K562 (cell line): ENCODE results near the gene DEDD2. TPM values are rescaled to one million over a fixed set of nuclear protein-coding genes. Genes with fewer than 3 reads are reported as not detected.

ENCODE experiments used
- ASH1L ChIP-seq: fragments of 450-650 bp; IDR thresholded peaks from 2 replicates; pipeline ENCODE4 v1.6.1; 2018; ENCODE audit warnings: borderline replicate concordance, mild to moderate bottlenecking, low read depth; ENCODE audit not compliant: partially characterized antibody
- BHLHE40 ChIP-seq: IDR thresholded peaks from 2 replicates; pipeline ENCODE4 v1.6.1; 2011; ENCODE audit warnings: low read length, improper control_type of control experiment
- CCNT2 ChIP-seq: IDR thresholded peaks from 2 replicates; pipeline ENCODE4 v1.6.1; 2011; ENCODE audit warnings: borderline replicate concordance, low read depth, mild to moderate bottlenecking, moderate library complexity, mixed read lengths, low read length; ENCODE audit not compliant: insufficient read length; ENCODE audit errors: extremely low read depth
- GTF2B ChIP-seq: IDR thresholded peaks from 2 replicates; pipeline ENCODE4 v1.6.1; 2011; ENCODE audit not compliant: insufficient read length; ENCODE audit errors: extremely low read depth
- HMBOX1 ChIP-seq: sonication (generic); IDR thresholded peaks from 2 replicates; pipeline ENCODE4 v1.6.1; 2016
- LEF1 ChIP-seq: fragments of 450-650 bp; IDR thresholded peaks from 2 replicates; pipeline ENCODE4 v1.6.1; 2016; ENCODE audit warnings: mild to moderate bottlenecking
- MAFG ChIP-seq: fragments of 450-650 bp; conservative IDR thresholded peaks from 2 replicates; pipeline ENCODE4 v1.6.1; 2016; ENCODE audit warnings: missing genetic modification characterization, missing compliant biosample characterization
- MLLT1 ChIP-seq, 2 experiments: fragments of 450-650 bp; IDR thresholded peaks; 2 replicates each; pipeline ENCODE4 v1.6.1; 2016
- NFXL1 ChIP-seq: fragments of 450-650 bp; formaldehyde crosslinking; IDR thresholded peaks from 2 replicates; pipeline ENCODE4 v1.4.0; 2021; ENCODE audit warnings: mild to moderate bottlenecking
- RNF219 ChIP-seq: fragments of 250-450 bp; sonication (Bioruptor Pico); IDR thresholded peaks from 2 replicates; pipeline ENCODE4 v1.5.0; 2022; ENCODE audit warnings: mild to moderate bottlenecking
- SMARCC2 ChIP-seq: fragments of 450-650 bp; IDR thresholded peaks from 2 replicates; pipeline ENCODE4 v1.6.1; 2017; ENCODE audit warnings: antibody characterized with exemption, moderate library complexity, mild to moderate bottlenecking, low read depth
- SPI1 ChIP-seq: IDR thresholded peaks from 2 replicates; pipeline ENCODE4 v1.6.1; 2011; ENCODE audit warnings: low read depth, low read length, control low read depth, borderline replicate concordance
- TAF1 ChIP-seq: IDR thresholded peaks from 2 replicates; pipeline ENCODE4 v1.6.1; 2011; ENCODE audit warnings: mild to moderate bottlenecking, low read length, moderate library complexity; ENCODE audit not compliant: insufficient read depth, control insufficient read depth, severe bottlenecking; ENCODE audit errors: extremely low read depth
- ZNF174 ChIP-seq: fragments of 250-450 bp; sonication (Bioruptor Pico); IDR thresholded peaks from 2 replicates; pipeline ENCODE4 v1.4.0; 2020; ENCODE audit warnings: mild to moderate bottlenecking
- ZNF197 ChIP-seq: fragments of 200-800 bp; sonication (Bioruptor generic); IDR thresholded peaks from 2 replicates; pipeline ENCODE4 v1.6.1; 2016; ENCODE audit warnings: low read depth, missing genetic modification characterization, missing compliant biosample characterization
- ZNF239 ChIP-seq: fragments of 250-450 bp; sonication (Bioruptor Pico); IDR thresholded peaks from 2 replicates; pipeline ENCODE4 v1.4.0; 2020; ENCODE audit warnings: mild to moderate bottlenecking
- ZNF316 ChIP-seq: fragments of 450-650 bp; IDR thresholded peaks from 2 replicates; pipeline ENCODE4 v1.6.1; 2016
- ZNF830 ChIP-seq: fragments of 250-450 bp; sonication (Bioruptor Pico); IDR thresholded peaks from 2 replicates; pipeline ENCODE4 v1.5.0; 2021; ENCODE audit warnings: mild to moderate bottlenecking
- ZSCAN29 ChIP-seq: fragments of 450-650 bp; IDR thresholded peaks from 2 replicates; pipeline ENCODE4 v1.6.1; 2017
- polyA plus RNA-seq, 8 experiments: library from polyadenylated mRNA; depleted of rRNA in 4 of 8; stranded (reverse) in 5 of 8; unstranded in 3 of 8; fragments of >200 nt; fragmentation: Nextera tagmentation in 2 of 8; fragmentation: Illumina TruSeq in 1 of 8; extraction: Ambion mirVana in 2 of 8; extraction: Trizol in 1 of 8; gene quantifications; 2 replicates each; pipeline versions ENCODE4 v1.2.1 to v1.2.3, GENCODE V29; 2011 to 2014; ENCODE audit warnings: inconsistent platforms in 1 of 8, missing spikeins in 1 of 8
- total RNA-seq, 7 experiments: library from RNA; depleted of rRNA in 6 of 7; stranded (reverse); fragments of >200 nt in 6 of 7; fragmentation: Illumina TruSeq in 2 of 7; extraction: Trizol in 2 of 7; gene quantifications; 2 replicates each; pipeline versions ENCODE4 v1.2.1 to v1.2.3, GENCODE V29; 2011 to 2021; ENCODE audit warnings: low replicate concordance in 1 of 7

DEDD2 gene
- total and polyA plus RNA-seq, 9 of the 15 experiments (the other 6 are each of a cell fraction or from before 2014, with no cell fraction given): 4.3 to 43.0 (median 29.2) TPM

GRCh38 chr19:42185277-42185676 is 32.2 kb downstream of the DEDD2 start (continued):
- TF ChIP-seq ZNF197: no peak
- TF ChIP-seq MLLT1 (IDR thresholded peaks at IDR 0.05): no peak
- TF ChIP-seq SPI1: no peak
- TF ChIP-seq LEF1: no peak
- no peak for TF ChIP-seq ZNF830 (CRISPR knock-in tag)
- no peak for TF ChIP-seq ZNF239 (CRISPR knock-in tag)
- peak; percentile 87 for TF ChIP-seq ZNF316
- no peak for TF ChIP-seq RNF219 (CRISPR knock-in tag)
- no peak for TF ChIP-seq ZSCAN29
- TF ChIP-seq BHLHE40: no peak
- no peak for TF ChIP-seq TAF1
- peak; percentile 61 for TF ChIP-seq MAFG (tag)
- TF ChIP-seq CCNT2: no peak
- no peak for TF ChIP-seq SMARCC2
- no peak for TF ChIP-seq HMBOX1
- TF ChIP-seq ZNF174: no peak
- no peak for TF ChIP-seq ASH1L
- no peak for TF ChIP-seq GTF2B
- no peak for TF ChIP-seq NFXL1
